DND-41 (cell line): ENCODE results near the gene ITGB1.
"Not testable (repeated sequence)": the region's sequence is repeated elsewhere in the genome, so short reads cannot be mapped to it uniquely, and the experiment has no call there.

ENCODE experiments used
- ATAC-seq: fragments of 200-7000 bp; cut with Tn5 transposase; 3 replicates; pipeline ENCODE4 v1.9.1; 2021; ENCODE audit warnings: low read depth; ENCODE audit not compliant: insufficient read depth
- DNase-seq: peaks from one replicate; pipeline ENCODE4 v3.0.0-alpha.2; 2020
- H2AFZ ChIP-seq: 2 replicates; pipeline ENCODE4 v1.6.0; 2012; ENCODE audit warnings: low read depth, low read length
- H3K27ac ChIP-seq: 2 replicates; pipeline ENCODE4 v1.5.1; 2012; ENCODE audit warnings: low read length, inconsistent platforms
- H3K27me3 ChIP-seq: fragments of 200-600 bp; sonication (generic); 2 replicates; pipeline ENCODE4 v1.6.0; 2012; ENCODE audit warnings: low read length, mild to moderate bottlenecking, inconsistent platforms; ENCODE audit not compliant: insufficient read depth, poor library complexity
- H3K36me3 ChIP-seq: 2 replicates; pipeline ENCODE4 v1.5.1; 2012; ENCODE audit warnings: low read length, inconsistent platforms; ENCODE audit not compliant: insufficient read depth
- H3K4me1 ChIP-seq: 2 replicates; pipeline ENCODE4 v1.5.1; 2012; ENCODE audit warnings: mild to moderate bottlenecking, low read length; ENCODE audit not compliant: insufficient read depth
- H3K4me2 ChIP-seq: 2 replicates; pipeline ENCODE4 v1.6.0; 2012; ENCODE audit warnings: mild to moderate bottlenecking, moderate library complexity, low read length, inconsistent platforms; ENCODE audit not compliant: insufficient read depth
- H3K4me3 ChIP-seq, 2 experiments: fragments of 200-600 bp in 1 of 2; shearing (Covaris generic) in 1 of 2; 2 replicates each; pipeline ENCODE4 v1.5.1; 2012 to 2016; ENCODE audit warnings: inconsistent platforms in 2 of 2, low read length in 2 of 2, mild to moderate bottlenecking in 2 of 2, low read depth in 1 of 2, moderate library complexity in 1 of 2
- H3K79me2 ChIP-seq: 2 replicates; pipeline ENCODE4 v1.6.0; 2012; ENCODE audit warnings: low read length, inconsistent platforms; ENCODE audit not compliant: insufficient read depth
- H3K9ac ChIP-seq: 2 replicates; pipeline ENCODE4 v1.6.0; 2012; ENCODE audit warnings: low read depth, mild to moderate bottlenecking, inconsistent platforms, low read length, moderate library complexity
- H3K9me3 ChIP-seq: 2 replicates; pipeline ENCODE4 v1.5.1; 2012; ENCODE audit warnings: low read length, moderate library complexity, mild to moderate bottlenecking, inconsistent platforms; ENCODE audit not compliant: insufficient read depth, severe bottlenecking
- H4K20me1 ChIP-seq: 2 replicates; pipeline ENCODE4 v1.6.0; 2012; ENCODE audit warnings: low read length; ENCODE audit not compliant: insufficient read depth
- CTCF ChIP-seq: IDR thresholded peaks from 2 replicates; pipeline ENCODE4 v1.5.1; 2012; ENCODE audit warnings: borderline replicate concordance, low read length, moderate library complexity, mild to moderate bottlenecking; ENCODE audit not compliant: poor library complexity, severe bottlenecking; ENCODE audit errors: extremely low read depth
- EZH2 ChIP-seq: IDR thresholded peaks from 3 replicates; pipeline ENCODE4 v1.6.1; 2012; ENCODE audit warnings: borderline replicate concordance, low read depth, mild to moderate bottlenecking, moderate library complexity, low read length, inconsistent platforms; ENCODE audit not compliant: severe bottlenecking

ITGB1 gene

GRCh38 chr10:32923849-32924248 is 34.2 kb downstream of the ITGB1 start:
- TF ChIP-seq CTCF (no peak), EZH2 (no peak)
- Histone ChIP-seq H2AFZ (no peak overlapping the region), H3K9me3 (no peaks in the 10 kb centered on the region), H4K20me1 (no peaks in the 10 kb centered on the region), H3K4me3 (no peak overlapping the region), H3K4me1 (no peaks in the 10 kb centered on the region), H3K27me3 (no peaks in the 10 kb centered on the region), H3K9ac (no peak overlapping the region), H3K36me3 (peaks cover 90% of the 10 kb centered on the region), H3K4me2 (no peak overlapping the region), H3K79me2 (no peaks in the 10 kb centered on the region), H3K27ac (no peak overlapping the region)
- ATAC-seq (no peak), DNase-seq (no peak)

GRCh38 chr10:32923134-32923533 is 34.9 kb downstream of the ITGB1 start:
- ATAC-seq, result no peak
- H3K36me3 ChIP-seq, result peaks cover 93% of the 10 kb centered on the region
- TF ChIP-seq EZH2, result no peak
- TF ChIP-seq CTCF, result no peak

GRCh38 chr10:32922170-32922569 is 35.9 kb downstream of the ITGB1 start:
- Histone ChIP-seq H3K27me3 (no peaks in the 10 kb centered on the region), H3K36me3 (peaks cover 86% of the 10 kb centered on the region), H3K9ac (no peak overlapping the region), H3K4me2 (no peak overlapping the region), H3K9me3 (no peaks in the 10 kb centered on the region), H3K4me1 (no peaks in the 10 kb centered on the region), H3K27ac (no peak overlapping the region), H2AFZ (no peak overlapping the region), H3K4me3 (no peak overlapping the region), H4K20me1 (no peaks in the 10 kb centered on the region), H3K79me2 (no peaks in the 10 kb centered on the region)
- TF ChIP-seq CTCF (no peak), EZH2 (no peak)
- ATAC-seq (no peak), DNase-seq (no peak)

More at GRCh38 chr10:32923134-32923533, 34.9 kb downstream of the ITGB1 start:
- H3K4me2 ChIP-seq, result no peak overlapping the region
- no peak for DNase-seq
- no peak overlapping the region for H2AFZ ChIP-seq
- no peaks in the 10 kb centered on the region for H3K9me3 ChIP-seq
- no peaks in the 10 kb centered on the region for H4K20me1 ChIP-seq
- H3K27ac ChIP-seq, result no peak overlapping the region
- no peak overlapping the region for H3K4me3 ChIP-seq
- no peaks in the 10 kb centered on the region for H3K4me1 ChIP-seq
- H3K27me3 ChIP-seq, result no peaks in the 10 kb centered on the region
- no peak overlapping the region for H3K9ac ChIP-seq
- H3K79me2 ChIP-seq, result no peaks in the 10 kb centered on the region

GRCh38 chr10:32917817-32918216 is 40.2 kb downstream of the ITGB1 start:
- H3K27ac ChIP-seq, H3K4me1 ChIP-seq, H3K9ac ChIP-seq, H3K4me2 ChIP-seq, H4K20me1 ChIP-seq, H3K4me3 ChIP-seq, H3K27me3 ChIP-seq, H2AFZ ChIP-seq, H3K79me2 ChIP-seq, DNase-seq, H3K9me3 ChIP-seq, ATAC-seq: not testable (repeated sequence)
- peaks cover 59% of the 10 kb centered on the region for H3K36me3 ChIP-seq
